Kidney (tissue), 14 donors: ENCODE results near the gene TULP4. TPM values are rescaled to one million over a fixed set of nuclear protein-coding genes. Genes with fewer than 3 reads are reported as not detected.

Source experiments
- DNase-seq, 5 donors: peaks; one replicate each; pipeline ENCODE4 v3.0.0-alpha.2; 2013 to 2020
- FAIRE-seq: peaks from 2 replicates; lab custom pipeline; 2012; peaks lifted over from hg19 to GRCh38; lab: Jason Lieb, UNC
- H3K27ac ChIP-seq, 2 donors: one replicate each; pipeline ENCODE4 v1.7.0; 2013; ENCODE audit warnings: low read depth in 2 of 2, low read length in 2 of 2, inconsistent platforms in 1 of 2
- H3K27me3 ChIP-seq: one replicate; pipeline ENCODE4 v1.7.1; 2013; ENCODE audit warnings: low read length, inconsistent platforms; ENCODE audit not compliant: control insufficient read depth, insufficient read depth
- H3K36me3 ChIP-seq, 3 donors: one replicate each; pipeline versions ENCODE4 v1.7.0 to v1.7.1; 2013; ENCODE audit warnings: low read length in 3 of 3, control low read depth in 1 of 3, inconsistent platforms in 1 of 3; ENCODE audit not compliant: insufficient read depth in 3 of 3, control insufficient read depth in 2 of 3
- H3K4me1 ChIP-seq, 3 donors: one replicate each; pipeline versions ENCODE4 v1.7.0 to v1.7.1; 2013; ENCODE audit warnings: low read length in 3 of 3, inconsistent platforms in 1 of 3, low read depth in 1 of 3; ENCODE audit not compliant: control insufficient read depth in 2 of 3, insufficient read depth in 2 of 3
- H3K4me3 ChIP-seq, 3 donors: one replicate each; pipeline versions ENCODE4 v1.7.0 to v1.8.1; 2013; ENCODE audit warnings: low read length in 3 of 3, control low read depth in 1 of 3, inconsistent platforms in 1 of 3
- H3K9ac ChIP-seq, 3 donors: one replicate each; pipeline versions ENCODE4 v1.7.0 to v1.7.1; 2013; ENCODE audit warnings: low read length in 3 of 3, control low read depth in 1 of 3, inconsistent platforms in 1 of 3
- H3K9me3 ChIP-seq, 3 donors: one replicate each; pipeline versions ENCODE4 v1.7.0 to v1.7.1; 2013; ENCODE audit warnings: low read length in 3 of 3, control low read depth in 1 of 3, inconsistent platforms in 1 of 3; ENCODE audit not compliant: control insufficient read depth in 2 of 3, insufficient read depth in 1 of 3
- CTCF ChIP-seq: IDR thresholded peaks from 3 replicates; pipeline ENCODE4 v1.5.1; 2012; ENCODE audit warnings: mild to moderate bottlenecking, moderate library complexity, borderline replicate concordance; ENCODE audit not compliant: insufficient read depth; ENCODE audit errors: extremely low read depth
- intact Hi-C: fragments of 100-400 bp; cut with DNase I; formaldehyde crosslinking; loops from one replicate; pipeline ENCODE4 v1.11.1; 2022
- polyA plus RNA-seq: library from polyadenylated mRNA; stranded (reverse); fragments of 350-450 nt; fragmentation: Illumina TruSeq; extraction: RNeasy Lipid Tissue Mini Kit (QIAGEN cat#74804); gene quantifications from one replicate; pipeline ENCODE4 v1.2.3, GENCODE V29; 2014; ENCODE audit warnings: low read depth, low replicate concordance; ENCODE audit not compliant: insufficient read depth
- total RNA-seq: library from RNA; stranded (reverse); fragmentation: NEBNext Ultra II Directional; extraction: Animal tissue kit (Norgen Biotek cat#: 25700); gene quantifications from one replicate; pipeline ENCODE4 v1.2.1, GENCODE V29; 2021
- donor health status: control.
- donor health status: control.
- donor health status: control.
- donor health status: control.
- donor health status: control.
- donor health status: DM: yes; HTN: yes; CAD: no.
- donor health status: Normal renal cell carcinoma (clear cell type).

Gene TULP4
- total and polyA plus RNA-seq, 2 donors from 2014 or later: 3.3 to 114 TPM

- no peaks in the 10 kb centered on the region for H3K9me3 ChIP-seq
- no peak for TF ChIP-seq CTCF
- intact Hi-C loops: no loop called here
- H3K27me3 ChIP-seq: no peaks in the 10 kb centered on the region
- FAIRE-seq: no peak
- no peaks in the 10 kb centered on the region for H3K36me3 ChIP-seq
- H3K4me3 ChIP-seq: no peak overlapping the region
- H3K27ac ChIP-seq: no peak overlapping the region
- H3K9ac ChIP-seq: no peak overlapping the region
- DNase-seq: no peak
- H3K4me1 ChIP-seq: no peaks in the 10 kb centered on the region
These were observed 70.8 kb downstream of the TULP4 start for GRCh38 chr6:158383057-158383456.

GRCh38 chr6:158383542-158383941 lies 71.3 kb downstream of the TULP4 start:
- intact Hi-C loops: no loop called here
- no peak for FAIRE-seq
- no peak overlapping the region for H3K4me3 ChIP-seq

DNA sequence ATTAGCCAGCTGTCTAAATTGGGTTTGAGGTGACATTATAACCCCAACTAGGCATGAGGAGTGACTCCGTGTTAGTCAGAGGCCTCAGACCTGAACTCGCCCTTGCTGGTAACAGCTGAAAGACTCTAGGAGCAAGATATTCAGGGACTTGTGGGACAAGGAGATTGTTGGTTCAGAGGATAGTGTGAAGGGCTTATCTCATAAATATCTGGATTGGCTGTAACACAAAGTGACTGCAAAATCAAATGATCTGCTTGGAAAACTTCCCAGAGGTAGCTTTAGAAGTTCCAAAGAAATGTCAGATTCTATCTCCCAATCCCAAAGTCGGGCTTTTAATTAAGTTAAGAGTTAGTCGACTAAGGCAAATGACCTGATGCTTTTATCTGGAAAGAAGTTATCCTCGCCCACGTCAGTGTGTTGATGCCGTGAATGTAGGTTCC lies 72.4 kb downstream of the TULP4 start:
- DNase-seq: no peak
- no peaks in the 10 kb centered on the region for H3K27me3 ChIP-seq
- intact Hi-C loops: no loop called here
- FAIRE-seq: no peak
- H3K9ac ChIP-seq: no peak overlapping the region
- no peak overlapping the region for H3K4me3 ChIP-seq
- no peaks in the 10 kb centered on the region for H3K36me3 ChIP-seq
- H3K4me1 ChIP-seq: no peaks in the 10 kb centered on the region
- no peak for TF ChIP-seq CTCF
- no peaks in the 10 kb centered on the region for H3K9me3 ChIP-seq
- no peak overlapping the region for H3K27ac ChIP-seq

More at GRCh38 chr6:158383542-158383941, 71.3 kb downstream of the TULP4 start:
- Histone ChIP-seq H3K9me3 (no peaks in the 10 kb centered on the region), H3K27ac (no peak overlapping the region), H3K9ac (no peak overlapping the region), H3K27me3 (no peaks in the 10 kb centered on the region), H3K36me3 (no peaks in the 10 kb centered on the region), H3K4me1 (no peaks in the 10 kb centered on the region)
- no peak for DNase-seq
- no peak for TF ChIP-seq CTCF

- no peak for FAIRE-seq
- no peak for TF ChIP-seq CTCF
- no peaks in the 10 kb centered on the region for H3K27me3 ChIP-seq
- H3K9ac ChIP-seq: no peak overlapping the region
- no peak for DNase-seq
- no peaks in the 10 kb centered on the region for H3K36me3 ChIP-seq
- no peaks in the 10 kb centered on the region for H3K9me3 ChIP-seq
- no peak overlapping the region for H3K4me3 ChIP-seq
- H3K27ac ChIP-seq: no peak overlapping the region
- H3K4me1 ChIP-seq: no peaks in the 10 kb centered on the region
- intact Hi-C loops: no loop called here
These were observed 74.8 kb downstream of the TULP4 start for GRCh38 chr6:158387036-158387435.
